Endothelial cell of umbilical vein (primary cell): ENCODE results near the gene AMZ1. TPM values are rescaled to one million over a fixed set of nuclear protein-coding genes. Genes with fewer than 3 reads are reported as not detected.

ENCODE experiments used
- BruUV-seq: library from RNA; stranded (reverse); fragments of 400-500 nt; replicated peaks from 2 replicates; lab custom pipeline; 2021; lab: Mats Ljungman, UMichigan
- CTCF ChIA-PET: fragments of 300-600, 350-600 bp; sonication (Branson Sonifier 250); formaldehyde crosslinking; loops from one replicate; lab custom pipeline; 2021; ENCODE audit warnings: antibody characterized with exemption, inconsistent platforms; lab: Charles Lee
- POLR2A ChIA-PET: fragments of 300-600, 350-600 bp; sonication (Branson Sonifier 250); formaldehyde crosslinking; loops from one replicate; lab custom pipeline; 2021; ENCODE audit warnings: antibody characterized with exemption, inconsistent platforms; lab: Charles Lee
- DNase-seq: peaks from one replicate; pipeline ENCODE4 v3.0.0-alpha.2; 2011; ENCODE audit warnings: low read depth, low spot score
- FAIRE-seq: peaks from 2 replicates; lab custom pipeline; 2011; peaks lifted over from hg19 to GRCh38; lab: Jason Lieb, UNC
- H2AFZ ChIP-seq: 2 replicates; pipeline ENCODE4 v1.6.0; 2012; ENCODE audit warnings: low read depth, low read length, control low read depth, inconsistent platforms
- H3K27ac ChIP-seq: 2 replicates; pipeline ENCODE4 v1.5.1; 2011; ENCODE audit warnings: low read depth, mild to moderate bottlenecking, control low read depth, low read length, moderate library complexity; ENCODE audit not compliant: insufficient read depth
- H3K27me3 ChIP-seq, 2 experiments: 2 replicates each; pipeline versions ENCODE4 v1.6.0 to v1.6.1; 2011; ENCODE audit warnings: low read length in 2 of 2, mixed read lengths in 1 of 2; ENCODE audit not compliant: control insufficient read depth in 2 of 2, insufficient read depth in 2 of 2
- H3K36me3 ChIP-seq, 2 experiments: 2 replicates in 1 of 2; 3 replicates in 1 of 2; pipeline ENCODE4 v1.5.1; 2011; ENCODE audit warnings: low read length in 2 of 2, mild to moderate bottlenecking in 1 of 2, moderate library complexity in 1 of 2; ENCODE audit not compliant: control insufficient read depth in 2 of 2, insufficient read depth in 2 of 2; ENCODE audit errors: extremely low read depth in 1 of 2
- H3K4me1 ChIP-seq: 3 replicates; pipeline ENCODE4 v1.5.1; 2011; ENCODE audit warnings: mild to moderate bottlenecking, low read length; ENCODE audit not compliant: control insufficient read depth, insufficient read depth; ENCODE audit errors: extremely low read depth
- H3K4me2 ChIP-seq: 2 replicates; pipeline ENCODE4 v1.6.1; 2011; ENCODE audit warnings: low read length, control low read depth, mixed read lengths; ENCODE audit not compliant: insufficient read depth
- H3K4me3 ChIP-seq, 3 experiments: fragments of 200-600 bp in 1 of 3; sonication (generic), shearing (Covaris generic) in 1 of 3; replicated peaks in 1 of 3; 2 replicates each; pipeline ENCODE4 v1.5.1; 2011 to 2016; ENCODE audit warnings: control low read depth in 3 of 3, low read length in 3 of 3, mild to moderate bottlenecking in 2 of 3, inconsistent platforms in 1 of 3, low read depth in 1 of 3, moderate library complexity in 1 of 3; ENCODE audit not compliant: insufficient read depth in 1 of 3
- H3K79me2 ChIP-seq: 2 replicates; pipeline ENCODE4 v1.6.0; 2012; ENCODE audit warnings: low read length, inconsistent platforms; ENCODE audit not compliant: control insufficient read depth, insufficient read depth
- H3K9ac ChIP-seq: replicated peaks from 2 replicates; pipeline ENCODE3; 2011; ENCODE audit warnings: low read length, control low read depth; ENCODE audit not compliant: insufficient read depth; ENCODE audit errors: extremely low read depth
- H3K9me1 ChIP-seq: replicated peaks from 3 replicates; pipeline ENCODE4 v1.6.0; 2011; ENCODE audit warnings: mild to moderate bottlenecking, low read length; ENCODE audit not compliant: control insufficient read depth, insufficient read depth; ENCODE audit errors: extremely low read depth
- H3K9me3 ChIP-seq: replicated peaks from 2 replicates; pipeline ENCODE4 v1.5.1; 2012; ENCODE audit warnings: low read length, inconsistent platforms; ENCODE audit not compliant: control insufficient read depth, insufficient read depth
- H4K20me1 ChIP-seq: replicated peaks from 2 replicates; pipeline ENCODE3; 2011; ENCODE audit warnings: mild to moderate bottlenecking, low read length; ENCODE audit not compliant: control insufficient read depth, insufficient read depth; ENCODE audit errors: extremely low read depth
- EZH2 ChIP-seq: IDR thresholded peaks from 2 replicates; pipeline ENCODE4 v1.6.1; 2012; ENCODE audit warnings: borderline replicate concordance, low read depth, mild to moderate bottlenecking, moderate library complexity, low read length, inconsistent platforms; ENCODE audit not compliant: severe bottlenecking
- JUN ChIP-seq: IDR thresholded peaks from 2 replicates; pipeline ENCODE4 v1.6.1; 2011; ENCODE audit warnings: borderline replicate concordance, low read depth; ENCODE audit not compliant: insufficient read length, insufficient read depth
- POLR2AphosphoS5 ChIP-seq: IDR thresholded peaks from 2 replicates; pipeline ENCODE4 v1.6.1; 2012; ENCODE audit warnings: low read depth, mild to moderate bottlenecking, control low read depth, low read length, moderate library complexity; ENCODE audit not compliant: insufficient read depth
- dilution Hi-C: fragments of 300-500 bp; cut with MboI; formaldehyde crosslinking; loops from one replicate; pipeline ENCODE4 v1.15.0; 2019; ENCODE audit warnings: low sequenced_read_pairs; ENCODE audit not compliant: extremely low pct_ligation_motif_present
- intact Hi-C: fragments of 100-400 bp; cut with micrococcal nuclease; formaldehyde crosslinking; loops from one replicate; pipeline ENCODE4 v1.10.0; 2022
- polyA plus RNA-seq, 4 experiments: library from polyadenylated mRNA; depleted of rRNA in 3 of 4; stranded (reverse) in 3 of 4; unstranded in 1 of 4; fragments of >200 nt; gene quantifications; 2 replicates each; pipeline versions ENCODE4 v1.2.1 to v1.2.3, GENCODE V29; 2011 to 2012; ENCODE audit warnings: missing spikeins in 1 of 4
- total RNA-seq: library from RNA; stranded (reverse); gene quantifications from 2 replicates; pipeline ENCODE4 v1.2.3, GENCODE V29; 2021
- TF ChIP-seq, protein P1 (sequence below): IDR thresholded peaks from 2 replicates; pipeline ENCODE4 v1.6.1; 2011; ENCODE audit not compliant: insufficient read depth, insufficient read length

The AMZ1 gene
- total and polyA plus RNA-seq, 2 donors (not counting 3 experiments of a cell fraction or from before 2014, with no cell fraction given), result not detected

- Histone ChIP-seq H3K27ac (no peak overlapping the region), H3K4me3 (no peak overlapping the region), H4K20me1 (no peaks in the 10 kb centered on the region), H3K36me3 (no peaks in the 10 kb centered on the region), H3K27me3 (no peaks in the 10 kb centered on the region), H3K9me1 (no peaks in the 10 kb centered on the region), H3K9me3 (no peaks in the 10 kb centered on the region), H3K4me2 (no peak overlapping the region), H3K9ac (no peak overlapping the region), H2AFZ (no peak overlapping the region), H3K79me2 (no peaks in the 10 kb centered on the region), H3K4me1 (peaks cover 9% of the 10 kb centered on the region)
- ChIA-PET POLR2A (no interaction called here), CTCF (interaction anchor here (1.4 to 2.3 kb wide), 3 partner anchors 32 to 262 kb away, joined by 4 to 8 read pairs (median 4); no protein-coding TSS in a partner anchor)
- TF ChIP-seq JUN, result no peak
- TF ChIP-seq POLR2AphosphoS5, result no peak
- no peak for DNase-seq
- dilution Hi-C loops, result no loop called here
- no TSS peak for BruUV-seq
- no peak for FAIRE-seq
- intact Hi-C loops, result no loop called here
Observed at GRCh38 chr7:2713370-2713769, 25.4 kb downstream of the AMZ1 start.

DNA sequence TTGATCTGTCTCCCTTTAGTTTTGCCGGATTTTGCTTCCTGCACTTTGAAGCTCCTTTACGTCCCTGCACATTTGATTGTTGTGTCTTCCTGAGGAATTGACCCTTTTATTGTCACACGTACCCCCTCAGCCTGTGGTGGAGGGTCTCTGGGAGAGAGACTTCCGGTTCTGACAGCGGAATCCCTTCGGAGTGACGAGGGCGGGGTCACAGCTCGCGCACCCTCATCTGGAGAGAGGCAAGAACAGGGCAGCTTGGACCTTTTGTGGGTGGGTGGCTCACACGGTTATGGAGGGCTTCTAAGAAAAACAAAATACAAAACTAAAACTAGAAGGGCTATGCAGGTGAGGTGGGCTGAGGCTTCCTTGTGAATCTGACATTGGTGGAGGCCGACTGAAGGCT, 26.0 kb downstream of the AMZ1 start:
- no TSS peak for BruUV-seq
- H3K9me1 ChIP-seq, result no peaks in the 10 kb centered on the region
- dilution Hi-C loops (no loop called here), intact Hi-C loops (no loop called here)
- no peak for DNase-seq
- no peak overlapping the region for H3K9ac ChIP-seq
- H3K4me1 ChIP-seq, result peaks cover 9% of the 10 kb centered on the region
- no peak overlapping the region for H2AFZ ChIP-seq
- no peaks in the 10 kb centered on the region for H3K79me2 ChIP-seq
- ChIA-PET POLR2A (no interaction called here), CTCF (interaction anchor here (1.4 to 2.3 kb wide), 3 partner anchors 33 to 263 kb away, joined by 4 to 8 read pairs (median 4); no protein-coding TSS in a partner anchor)
- no peaks in the 10 kb centered on the region for H3K9me3 ChIP-seq
- no peak overlapping the region for H3K27ac ChIP-seq
- no peak for FAIRE-seq
- no peak overlapping the region for H3K4me2 ChIP-seq
- no peaks in the 10 kb centered on the region for H4K20me1 ChIP-seq
- no peak overlapping the region for H3K4me3 ChIP-seq
- no peaks in the 10 kb centered on the region for H3K27me3 ChIP-seq
- no peak for TF ChIP-seq EZH2
- TF ChIP-seq, protein P1, sequence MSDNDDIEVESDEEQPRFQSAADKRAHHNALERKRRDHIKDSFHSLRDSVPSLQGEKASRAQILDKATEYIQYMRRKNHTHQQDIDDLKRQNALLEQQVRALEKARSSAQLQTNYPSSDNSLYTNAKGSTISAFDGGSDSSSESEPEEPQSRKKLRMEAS, result no peak
- no peaks in the 10 kb centered on the region for H3K36me3 ChIP-seq
